Colonic mucosa (tissue), 4 donors: ENCODE data around the gene RIMOC1. TPM values are rescaled to one million over a fixed set of nuclear protein-coding genes. Genes with fewer than 3 reads are reported as not detected.

ENCODE experiments used
- DNase-seq: peaks from one replicate; pipeline ENCODE4 v3.0.0-alpha.2; 2020
- H3K27ac ChIP-seq: fragments of 200-600 bp; one replicate; pipeline ENCODE4 v1.8.0; 2021
- H3K27me3 ChIP-seq: fragments of 200-600 bp; one replicate; pipeline ENCODE4 v1.8.0; 2021
- H3K36me3 ChIP-seq: fragments of 200-600 bp; one replicate; pipeline ENCODE4 v1.8.0; 2021
- H3K4me1 ChIP-seq: fragments of 200-600 bp; one replicate; pipeline ENCODE4 v1.8.0; 2021; ENCODE audit warnings: mild to moderate bottlenecking
- H3K4me3 ChIP-seq: fragments of 200-600 bp; one replicate; pipeline ENCODE4 v1.8.0; 2021
- H3K9ac ChIP-seq, 2 donors: one replicate each; pipeline ENCODE4 v1.7.0; 2013; ENCODE audit warnings: control low read depth in 2 of 2, low read depth in 2 of 2, low read length in 2 of 2
- H3K9me3 ChIP-seq: fragments of 200-600 bp; one replicate; pipeline ENCODE4 v1.8.0; 2021
- intact Hi-C: fragments of 100-400 bp; cut with DNase I; formaldehyde crosslinking; loops from one replicate; pipeline ENCODE4 v1.14.1; 2022
- total RNA-seq, 2 donors: library from RNA; stranded (reverse); fragmentation: NEBNext Ultra II Directional in 1 of 2; extraction: Animal tissue kit (Norgen Biotek cat#: 25700) in 1 of 2; gene quantifications; one replicate each; pipeline ENCODE4 v1.2.1, GENCODE V29; 2021
- TF ChIP-seq, protein P1 (sequence below): fragments of 200-600 bp; IDR thresholded peaks from one replicate; pipeline ENCODE4 v1.8.0; 2022; ENCODE audit warnings: antibody characterized with exemption, mild to moderate bottlenecking
- donor health status: healthy.
- donor health status: DM: no; HTN: no; CAD: no.
- donor health status: DM: no; HTN: no; CAD: no.

The RIMOC1 gene
- total RNA-seq, 2 donors from 2014 or later: 23.1 to 29.7 TPM

DNA sequence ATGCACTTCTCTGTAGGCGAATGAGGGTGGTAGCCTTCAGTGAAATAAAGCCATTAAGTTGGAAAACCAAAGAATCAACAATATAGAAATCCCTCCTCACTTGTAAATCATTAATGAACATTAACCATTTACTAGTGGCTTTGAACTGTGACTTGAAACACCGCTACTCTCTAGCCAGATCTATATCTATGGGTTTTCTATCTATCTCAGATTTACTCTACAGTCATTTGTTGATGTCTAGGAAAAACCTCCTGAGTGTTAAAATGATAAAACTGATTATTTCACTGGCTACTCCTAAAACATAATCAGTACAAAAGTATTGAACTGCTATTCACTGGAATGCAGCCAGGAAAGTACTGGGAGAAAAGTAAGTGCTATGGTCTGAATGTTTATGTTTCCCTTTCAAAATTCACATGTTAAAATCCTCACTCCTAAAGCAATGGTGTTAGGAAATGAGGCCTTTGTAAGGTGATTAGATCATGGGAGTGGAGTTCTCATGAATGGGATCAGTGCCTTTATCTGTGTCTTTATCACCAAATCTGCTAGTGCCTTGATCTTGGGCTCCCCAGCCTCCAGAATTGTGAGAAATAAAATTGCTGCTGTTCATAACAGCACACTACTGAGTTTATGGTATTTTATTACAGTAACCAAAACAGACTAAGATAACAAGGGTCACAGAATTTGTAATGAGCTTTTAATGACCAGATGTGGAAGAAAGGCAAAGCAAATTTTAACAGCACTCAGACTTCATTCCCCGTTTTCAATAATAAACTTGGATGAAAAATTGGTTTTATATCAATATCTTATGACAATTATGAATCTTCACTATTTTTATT, 25.3 kb upstream of the RIMOC1 start:
- Histone ChIP-seq H3K4me1 (no peaks in the 10 kb centered on the region), H3K27me3 (no peaks in the 10 kb centered on the region), H3K9me3 (no peaks in the 10 kb centered on the region), H3K36me3 (no peaks in the 10 kb centered on the region), H3K27ac (no peak overlapping the region), H3K4me3 (no peak overlapping the region), H3K9ac (no peak overlapping the region)
- intact Hi-C loops: no loop called here
- TF ChIP-seq, protein P1, sequence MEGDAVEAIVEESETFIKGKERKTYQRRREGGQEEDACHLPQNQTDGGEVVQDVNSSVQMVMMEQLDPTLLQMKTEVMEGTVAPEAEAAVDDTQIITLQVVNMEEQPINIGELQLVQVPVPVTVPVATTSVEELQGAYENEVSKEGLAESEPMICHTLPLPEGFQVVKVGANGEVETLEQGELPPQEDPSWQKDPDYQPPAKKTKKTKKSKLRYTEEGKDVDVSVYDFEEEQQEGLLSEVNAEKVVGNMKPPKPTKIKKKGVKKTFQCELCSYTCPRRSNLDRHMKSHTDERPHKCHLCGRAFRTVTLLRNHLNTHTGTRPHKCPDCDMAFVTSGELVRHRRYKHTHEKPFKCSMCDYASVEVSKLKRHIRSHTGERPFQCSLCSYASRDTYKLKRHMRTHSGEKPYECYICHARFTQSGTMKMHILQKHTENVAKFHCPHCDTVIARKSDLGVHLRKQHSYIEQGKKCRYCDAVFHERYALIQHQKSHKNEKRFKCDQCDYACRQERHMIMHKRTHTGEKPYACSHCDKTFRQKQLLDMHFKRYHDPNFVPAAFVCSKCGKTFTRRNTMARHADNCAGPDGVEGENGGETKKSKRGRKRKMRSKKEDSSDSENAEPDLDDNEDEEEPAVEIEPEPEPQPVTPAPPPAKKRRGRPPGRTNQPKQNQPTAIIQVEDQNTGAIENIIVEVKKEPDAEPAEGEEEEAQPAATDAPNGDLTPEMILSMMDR: no peak
- DNase-seq: no peak

DNA sequence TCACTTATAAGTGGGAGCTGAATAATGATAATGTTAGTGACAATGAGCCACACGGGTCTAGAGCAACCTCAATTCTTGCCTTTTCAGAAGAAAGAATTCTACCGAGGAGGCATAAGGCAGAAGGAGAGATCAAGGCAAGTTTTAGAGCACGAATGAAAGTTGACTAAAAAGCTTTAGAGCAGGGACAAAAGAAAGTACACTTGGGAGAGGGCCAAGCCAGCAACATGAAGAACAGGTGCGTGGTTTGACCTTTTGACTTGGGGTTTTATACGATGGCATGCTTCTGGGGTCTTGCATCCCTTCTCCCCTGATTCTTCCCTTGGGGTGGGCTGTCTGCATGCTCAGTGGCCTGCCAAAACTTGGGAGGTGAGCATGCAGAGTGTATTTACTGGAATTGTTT, 21.4 kb upstream of the RIMOC1 start:
- TF ChIP-seq, protein P1: no peak
- no peak overlapping the region for H3K27ac ChIP-seq
- H3K27me3 ChIP-seq: no peaks in the 10 kb centered on the region
- H3K4me1 ChIP-seq: no peaks in the 10 kb centered on the region
- no peak overlapping the region for H3K9ac ChIP-seq
- H3K36me3 ChIP-seq: no peaks in the 10 kb centered on the region
- H3K9me3 ChIP-seq: no peaks in the 10 kb centered on the region
- DNase-seq: no peak
- intact Hi-C loops: no loop called here
- no peak overlapping the region for H3K4me3 ChIP-seq

DNA sequence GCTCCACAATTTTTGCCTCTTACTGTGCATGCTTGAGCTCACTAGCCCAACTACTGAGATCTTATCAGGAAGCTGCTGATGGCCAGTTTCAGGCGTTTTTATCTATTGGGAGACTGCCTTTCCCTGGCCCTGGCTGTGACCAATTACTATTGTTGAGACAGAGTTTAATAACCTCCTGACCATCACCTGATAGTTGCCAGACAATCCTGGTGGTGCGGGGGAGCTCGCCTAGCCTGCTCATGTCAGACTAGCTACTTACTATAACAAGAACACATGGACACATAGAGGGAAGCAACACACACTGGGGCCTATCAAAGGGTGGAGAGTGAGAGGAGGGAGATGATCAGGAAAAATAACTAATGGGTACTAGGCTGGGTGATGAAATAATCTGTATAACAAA, 20.9 kb upstream of the RIMOC1 start:
- TF ChIP-seq, protein P1: no peak
- DNase-seq: no peak
- intact Hi-C loops: no loop called here
- H3K4me1 ChIP-seq: no peaks in the 10 kb centered on the region
- no peaks in the 10 kb centered on the region for H3K27me3 ChIP-seq
- no peaks in the 10 kb centered on the region for H3K36me3 ChIP-seq
- no peak overlapping the region for H3K27ac ChIP-seq
- no peak overlapping the region for H3K4me3 ChIP-seq
- no peak overlapping the region for H3K9ac ChIP-seq
- H3K9me3 ChIP-seq: no peaks in the 10 kb centered on the region

DNA sequence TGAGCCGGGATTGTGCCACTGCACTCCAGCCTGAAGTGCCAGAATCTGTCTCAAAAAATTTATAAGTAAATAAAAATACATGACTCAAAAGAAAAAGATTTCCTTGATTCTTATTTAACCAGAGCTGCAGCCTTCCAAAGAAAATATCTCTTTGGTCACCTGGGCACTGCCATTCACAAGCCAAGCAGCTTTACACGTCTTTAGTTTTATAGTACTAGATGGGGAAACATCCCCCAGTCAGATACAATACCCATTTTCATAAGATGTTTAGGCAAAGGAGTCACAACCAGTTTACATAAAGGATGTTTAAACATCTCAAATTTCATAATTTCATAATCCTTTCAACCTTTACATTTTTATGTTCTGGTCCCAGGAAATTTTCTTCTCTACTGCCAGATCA, 20.2 kb upstream of the RIMOC1 start:
- Histone ChIP-seq H3K4me3 (no peak overlapping the region), H3K4me1 (no peaks in the 10 kb centered on the region), H3K27me3 (no peaks in the 10 kb centered on the region), H3K9me3 (no peaks in the 10 kb centered on the region), H3K27ac (no peak overlapping the region), H3K36me3 (no peaks in the 10 kb centered on the region), H3K9ac (no peak overlapping the region)
- TF ChIP-seq, protein P1: no peak
- intact Hi-C loops: no loop called here
- no peak for DNase-seq

DNA sequence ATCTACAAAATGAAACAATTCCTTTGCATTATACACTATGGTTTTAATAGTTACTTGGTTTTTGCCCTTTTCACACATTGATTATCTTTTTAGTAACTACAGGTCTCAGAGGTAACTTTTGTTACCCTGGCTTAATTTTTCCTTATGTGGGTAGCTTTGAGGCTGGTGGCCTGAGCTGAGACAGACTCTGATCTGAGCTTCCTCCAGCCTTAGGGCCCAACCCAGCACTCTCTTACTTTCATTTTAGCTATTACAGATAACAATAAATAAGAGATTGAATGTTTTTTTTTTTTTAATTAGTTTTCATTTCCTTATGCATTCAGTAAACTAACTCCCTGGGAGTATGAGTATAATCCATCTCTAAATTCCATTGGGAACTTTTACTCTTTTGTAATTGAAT, 18.9 kb upstream of the RIMOC1 start:
- TF ChIP-seq, protein P1: no peak
- H3K27ac ChIP-seq: no peak overlapping the region
- H3K36me3 ChIP-seq: no peaks in the 10 kb centered on the region
- no peak overlapping the region for H3K4me3 ChIP-seq
- no peaks in the 10 kb centered on the region for H3K4me1 ChIP-seq
- DNase-seq: no peak
- intact Hi-C loops: no loop called here
- H3K9ac ChIP-seq: no peak overlapping the region
- no peaks in the 10 kb centered on the region for H3K9me3 ChIP-seq
- H3K27me3 ChIP-seq: no peaks in the 10 kb centered on the region
